ENCODE results near the gene RPL15. TPM values are rescaled to one million over a fixed set of nuclear protein-coding genes. Genes with fewer than 3 reads are reported as not detected.

Gene RPL15
- 2,167 TPM for total RNA-seq

GRCh38 chr3:23916886-23917678 is at the start of gene RPL15, which contains the start of gene NKIRAS1:
Gene RPL15 (plus strand): TSS chr3:23917132. CDS start chr3:23917860, 728 bp downstream.
Gene NKIRAS1 (minus strand): TSS chr3:23916990. CDS start chr3:23910904, 6,086 bp downstream.

GRCh38 chr3:23944861-23945662 is 28.1 kb downstream of the RPL15 start, which contains the start of gene NR1D2:
Gene NR1D2 (plus strand): TSS chr3:23945286. CDS start chr3:23945579, 293 bp downstream.

Other genes with a start within 250 kb of the RPL15 start
- 94.8 TPM for gene UBE2E1, start 111.2 kb upstream of the RPL15 start, total RNA-seq
- 51.4 TPM for gene NKIRAS1, start 142 bp upstream of the RPL15 start, total RNA-seq
- 51.9 TPM for gene NR1D2, start 28.2 kb downstream of the RPL15 start, total RNA-seq

Measured in diencephalon (tissue), 1 donor.